NCI-H82 (cell line): ENCODE data around the gene ARV1.
"Not testable (repeated sequence)": the region's sequence is repeated elsewhere in the genome, so short reads cannot be mapped to it uniquely, and the experiment has no call there.

Source experiments
- DNase-seq: peaks from one replicate; lab custom pipeline; 2025; lab: John Stamatoyannopoulos, UW

ARV1 gene

DNA sequence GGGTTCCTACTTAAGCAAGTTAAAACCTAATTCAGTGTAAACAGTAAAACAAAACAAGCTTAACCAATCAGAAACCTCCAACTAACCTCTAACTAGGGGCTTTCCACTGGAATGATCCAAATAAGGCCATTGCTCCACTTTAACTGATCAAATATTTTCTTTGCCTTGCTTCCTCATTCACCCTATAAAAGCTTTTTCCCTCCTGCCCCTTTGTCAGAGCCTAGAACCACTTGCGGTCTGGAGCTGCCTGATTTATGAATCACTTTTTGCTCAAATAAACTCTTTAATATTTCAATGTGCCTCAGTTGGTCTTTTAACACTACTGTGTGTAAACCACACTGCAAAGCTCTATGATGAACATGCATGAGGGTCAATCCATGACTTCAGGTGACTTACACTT is 65.7 kb downstream of the ARV1 start:
- DNase-seq: no peak

DNA sequence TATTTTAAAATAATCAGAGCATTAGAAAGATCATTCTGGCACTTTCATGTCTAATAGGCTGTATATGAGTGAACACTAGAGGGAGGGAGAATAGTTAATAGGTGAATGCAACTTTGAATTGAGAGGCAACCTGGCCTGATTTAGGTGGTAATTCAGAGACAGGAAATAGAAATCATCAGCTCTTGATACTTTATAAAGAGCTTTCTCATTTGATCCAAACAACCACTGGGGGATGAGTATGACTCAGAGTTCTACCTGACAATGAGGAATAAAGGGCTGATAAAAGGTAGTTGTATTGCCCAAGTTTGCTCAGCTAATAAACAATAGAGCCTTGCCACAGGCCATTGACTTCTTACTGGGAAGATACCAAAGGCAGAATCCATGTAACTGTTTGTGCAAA is 66.4 kb downstream of the ARV1 start:
- no peak for DNase-seq

DNA sequence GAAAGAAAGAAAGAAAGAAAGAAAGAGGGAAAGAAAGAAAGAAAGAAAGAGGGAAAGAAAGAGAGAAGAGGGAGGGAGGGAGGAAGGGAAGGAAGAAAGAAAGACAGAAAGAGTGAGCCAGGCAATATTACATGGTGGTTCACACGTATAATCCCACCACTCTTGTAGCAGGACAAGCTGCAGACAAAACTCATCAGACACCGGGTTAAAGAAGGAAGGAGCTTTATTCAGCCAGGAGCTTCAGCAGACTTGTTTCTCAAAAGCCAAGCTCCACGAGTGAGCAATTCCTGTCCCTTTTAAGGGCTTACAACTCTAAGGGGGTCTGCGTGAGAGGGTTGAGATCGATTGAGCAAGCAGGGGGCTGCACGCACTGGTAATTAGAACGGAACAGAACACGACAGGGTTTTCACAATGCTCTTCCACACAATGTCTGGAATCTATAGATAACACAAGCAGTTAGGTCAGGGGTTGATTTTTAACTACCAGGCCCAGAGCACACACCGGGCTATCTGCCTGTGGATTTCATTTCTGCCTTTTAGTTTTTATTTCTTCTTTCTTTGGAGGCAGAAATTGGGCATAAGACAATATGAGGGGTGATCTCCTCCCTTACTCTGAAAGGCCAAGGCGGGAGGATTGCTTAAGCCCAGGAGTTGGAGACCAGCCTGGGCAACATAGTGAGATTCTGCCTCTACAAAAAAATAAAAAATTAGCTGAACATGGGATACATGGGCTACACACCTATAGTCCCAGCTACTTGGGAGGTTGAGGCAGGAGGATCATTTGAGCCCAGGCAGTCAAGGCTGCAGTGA is 67.2 kb downstream of the ARV1 start:
- DNase-seq: not testable (repeated sequence)

DNA sequence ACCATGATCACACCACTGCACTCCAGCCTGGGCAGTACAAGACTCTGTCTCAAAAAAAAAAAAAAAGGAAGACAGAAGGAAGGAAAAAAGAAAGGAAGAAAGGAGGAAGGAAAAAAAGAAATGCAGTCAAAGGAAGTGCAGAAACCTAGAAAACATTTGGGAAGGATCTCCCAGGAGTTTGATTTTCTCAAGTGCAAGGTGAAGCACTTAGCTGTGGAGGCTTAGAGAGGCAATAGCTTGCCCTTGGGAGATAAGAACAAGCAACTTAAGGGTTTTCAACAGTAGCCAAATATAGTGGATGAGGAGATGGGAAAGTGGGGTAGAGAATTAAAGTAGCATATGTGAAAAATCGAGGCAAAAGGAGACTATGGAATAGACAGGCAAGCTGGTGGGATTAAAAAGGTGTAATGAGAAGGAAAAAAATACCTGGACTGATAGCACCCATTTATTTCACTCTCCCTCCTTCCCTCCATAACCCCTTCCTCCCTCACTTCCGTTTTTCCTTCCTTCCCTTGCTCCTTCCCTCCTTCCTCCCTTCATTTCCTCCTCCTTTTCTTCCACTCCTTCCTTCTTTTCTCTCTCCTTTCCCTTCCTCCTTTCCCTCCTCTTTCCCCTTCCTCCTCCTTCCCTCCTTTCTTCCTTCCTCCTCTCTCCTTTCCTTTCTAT is 68.0 kb downstream of the ARV1 start:
- no peak for DNase-seq

DNA sequence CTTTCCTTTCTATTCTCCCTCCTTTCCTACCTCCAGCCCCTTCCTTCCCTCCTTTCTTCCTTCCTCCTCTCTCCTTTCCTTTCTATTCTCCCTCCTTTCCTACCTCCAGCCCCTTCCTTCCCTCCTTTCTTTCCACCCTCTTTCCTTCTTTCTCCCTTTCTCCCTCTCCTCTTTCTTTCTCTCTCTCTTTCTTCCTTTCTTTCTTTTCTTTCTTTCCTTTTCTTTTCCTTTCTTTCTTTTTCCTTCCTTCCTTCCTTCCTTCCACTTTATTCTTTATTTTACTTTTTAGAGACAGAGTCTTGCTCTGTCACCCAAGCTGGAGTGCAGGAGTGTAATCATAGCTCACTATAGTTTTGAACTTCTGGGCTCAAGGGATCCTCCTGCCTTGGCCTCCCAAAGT is 68.6 kb downstream of the ARV1 start:
- DNase-seq: not testable (repeated sequence)

DNA sequence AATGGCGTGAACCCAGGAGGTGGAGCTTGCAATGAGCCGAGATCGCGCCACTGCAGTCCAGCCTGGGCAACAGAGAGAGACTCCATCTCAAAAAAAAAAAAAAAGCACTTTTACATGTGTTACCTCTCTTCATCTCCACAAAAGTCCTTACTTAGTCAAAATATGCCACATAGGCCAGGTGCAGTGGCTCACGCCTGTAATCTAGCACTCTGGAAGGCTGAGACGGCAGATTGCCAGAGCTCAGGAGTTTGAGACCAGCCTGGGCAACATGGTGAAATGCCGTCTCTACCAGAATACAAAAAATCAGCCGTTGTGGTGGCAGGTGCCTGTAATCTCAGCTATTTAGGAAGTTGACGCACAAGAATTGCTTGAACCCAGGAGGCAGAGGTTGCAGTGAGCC is 69.5 kb downstream of the ARV1 start:
- DNase-seq: not testable (repeated sequence)

DNA sequence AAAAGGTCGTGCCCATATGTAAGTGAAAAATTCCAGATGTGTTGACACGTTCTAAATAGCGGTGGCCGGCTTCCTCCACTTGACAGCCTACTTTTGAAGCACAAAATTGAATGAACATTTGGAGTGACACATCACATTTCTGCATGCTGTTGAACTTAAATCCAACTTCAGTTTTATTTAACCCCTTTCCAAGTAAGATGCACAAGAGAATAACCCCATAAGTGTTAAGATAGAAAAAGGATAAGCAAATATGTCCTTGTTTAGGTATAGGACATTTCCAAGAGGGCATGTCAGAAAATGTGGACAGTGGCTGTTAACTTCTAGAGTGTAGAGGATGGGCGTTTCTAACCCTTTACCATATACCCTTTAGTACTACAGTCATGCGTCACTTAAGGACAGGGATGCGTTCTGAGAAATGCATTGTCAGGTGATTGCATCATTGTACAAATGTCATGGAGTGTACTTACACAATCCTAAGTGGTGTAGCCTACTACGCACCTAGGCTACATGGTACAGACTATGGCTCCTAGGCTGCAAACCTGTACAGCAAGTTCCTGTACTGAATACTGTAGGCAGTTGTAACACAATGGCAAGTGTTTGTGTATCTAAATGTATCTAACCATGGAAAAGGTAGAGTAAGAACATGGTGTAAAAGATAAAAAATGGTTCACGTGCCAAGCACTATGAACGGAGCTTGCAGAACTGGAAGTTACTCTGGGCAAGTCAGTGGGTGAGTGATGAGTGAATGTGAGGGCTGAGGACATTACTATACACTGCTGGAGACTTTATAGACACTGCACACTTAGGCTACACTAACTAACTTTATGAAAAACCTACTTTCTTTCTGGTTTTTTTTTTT is 70.5 kb downstream of the ARV1 start:
- DNase-seq: no peak
